Measurements from ENCODE around the gene DMAC2L.
A peak's percentile ranks its signal among the peaks of the same experiment; 100 is the strongest.

DMAC2L gene

GRCh38 chr14:50321009-50321660 is 9.0 kb downstream of the DMAC2L start:
- peak; percentile 42 for DNase-seq (ENCODE audit: low read depth in 2 of 2)

- no peak for DNase-seq (ENCODE audit: low read depth in 2 of 2)
Measured at GRCh38 chr14:50331596-50331995, 19.5 kb downstream of the DMAC2L start.

- no peak for DNase-seq (ENCODE audit: low read depth in 2 of 2)
Measured at GRCh38 chr14:50333014-50333509, 20.9 kb downstream of the DMAC2L start.

GRCh38 chr14:50334211-50334610 is 22.1 kb downstream of the DMAC2L start:
- DNase-seq (ENCODE audit: low read depth in 2 of 2) = no peak

GRCh38 chr14:50335389-50335788 is 23.3 kb downstream of the DMAC2L start:
- no peak for DNase-seq (ENCODE audit: low read depth in 2 of 2)

GRCh38 chr14:50335989-50336824 is 24.1 kb downstream of the DMAC2L start:
- no peak for DNase-seq (ENCODE audit: low read depth in 2 of 2)

- no peak for DNase-seq (ENCODE audit: low read depth in 2 of 2)
Measured at GRCh38 chr14:50338587-50338986, 26.5 kb downstream of the DMAC2L start.

GRCh38 chr14:50339178-50339804 is 27.2 kb downstream of the DMAC2L start:
- no peak for DNase-seq (ENCODE audit: low read depth in 2 of 2)

- DNase-seq (ENCODE audit: low read depth in 2 of 2) = no peak
Measured at GRCh38 chr14:50340045-50340444, 27.9 kb downstream of the DMAC2L start.

- no peak for DNase-seq (ENCODE audit: low read depth in 2 of 2)
Measured at GRCh38 chr14:50340963-50341362, 28.8 kb downstream of the DMAC2L start.

- DNase-seq (ENCODE audit: low read depth in 2 of 2) = no peak
Measured at GRCh38 chr14:50342221-50343078, 30.3 kb downstream of the DMAC2L start.

GRCh38 chr14:50343434-50343833 is 31.3 kb downstream of the DMAC2L start:
- DNase-seq (ENCODE audit: low read depth in 2 of 2) = no peak

- DNase-seq (ENCODE audit: low read depth in 2 of 2) = no peak
Measured at GRCh38 chr14:50344116-50344775, 32.1 kb downstream of the DMAC2L start.

- DNase-seq (ENCODE audit: low read depth in 2 of 2) = no peak
Measured at GRCh38 chr14:50344876-50345563, 32.9 kb downstream of the DMAC2L start.

- no peak for DNase-seq (ENCODE audit: low read depth in 2 of 2)
Measured at GRCh38 chr14:50345846-50346422, 33.8 kb downstream of the DMAC2L start.

- DNase-seq (ENCODE audit: low read depth in 2 of 2) = no peak
Measured at GRCh38 chr14:50347521-50347920, 35.4 kb downstream of the DMAC2L start.

- DNase-seq (ENCODE audit: low read depth in 2 of 2) = no peak
Measured at GRCh38 chr14:50348933-50349332, 36.8 kb downstream of the DMAC2L start.

GRCh38 chr14:50350975-50351374 is 38.9 kb downstream of the DMAC2L start:
- DNase-seq (ENCODE audit: low read depth in 2 of 2) = no peak

- no peak for DNase-seq (ENCODE audit: low read depth in 2 of 2)
Measured at GRCh38 chr14:50352584-50352983, 40.5 kb downstream of the DMAC2L start.

- no peak for DNase-seq (ENCODE audit: low read depth in 2 of 2)
Measured at GRCh38 chr14:50353126-50353525, 41.0 kb downstream of the DMAC2L start.
